Natural killer cell (primary cell): ENCODE measurements around the gene ZNF236. TPM values are rescaled to one million over a fixed set of nuclear protein-coding genes. Genes with fewer than 3 reads are reported as not detected.

ENCODE experiments used
- ATAC-seq, 3 donors: fragments of 150-1000 bp in 2 of 3; fragments of 200-7000 bp in 1 of 3; cut with Tn5 transposase; 1 replicate in 1 of 3; 2 replicates in 2 of 3; pipeline ENCODE4 v1.10.0; 2021; ENCODE audit warnings: mild to moderate bottlenecking in 2 of 3, moderate library complexity in 2 of 3
- DNase-seq, 2 donors: peaks; one replicate each; pipeline versions ENCODE4 v3.0.0 to v3.0.0-alpha.2; 2013 to 2021; ENCODE audit warnings: mixed read lengths in 1 of 2
- H3K27ac ChIP-seq: one replicate; pipeline ENCODE4 v1.5.1; 2013; ENCODE audit warnings: mild to moderate bottlenecking, low read length
- H3K27me3 ChIP-seq: one replicate; pipeline ENCODE4 v1.6.1; 2013; ENCODE audit warnings: low read length; ENCODE audit not compliant: control insufficient read depth, insufficient read depth
- H3K36me3 ChIP-seq: one replicate; pipeline ENCODE4 v1.6.1; 2013; ENCODE audit warnings: low read length; ENCODE audit not compliant: control insufficient read depth, insufficient read depth
- H3K4me1 ChIP-seq: one replicate; pipeline ENCODE4 v1.6.1; 2013; ENCODE audit warnings: low read length; ENCODE audit not compliant: control insufficient read depth, insufficient read depth
- H3K4me3 ChIP-seq: one replicate; pipeline ENCODE4 v1.5.1; 2013; ENCODE audit warnings: low read length
- H3K9me3 ChIP-seq: one replicate; pipeline ENCODE4 v1.6.1; 2013; ENCODE audit warnings: low read length; ENCODE audit not compliant: control insufficient read depth, insufficient read depth
- H3K27ac Mint-ChIP-seq, 2 donors: one replicate each; pipeline ENCODE4 v1.8.0; 2022; ENCODE audit warnings: mild to moderate bottlenecking in 2 of 2, mixed read lengths in 2 of 2, moderate library complexity in 1 of 2
- H3K27me3 Mint-ChIP-seq, 2 donors: one replicate each; pipeline ENCODE4 v1.8.0; 2022; ENCODE audit warnings: low read depth in 2 of 2, mixed read lengths in 2 of 2
- H3K36me3 Mint-ChIP-seq: one replicate; pipeline ENCODE4 v1.8.0; 2022; ENCODE audit warnings: mixed read lengths
- H3K4me1 Mint-ChIP-seq, 2 donors: one replicate each; pipeline ENCODE4 v1.8.0; 2022; ENCODE audit warnings: mixed read lengths in 2 of 2
- H3K4me3 Mint-ChIP-seq: one replicate; pipeline ENCODE4 v1.8.0; 2022; ENCODE audit warnings: mild to moderate bottlenecking, moderate library complexity, mixed read lengths
- H3K9me3 Mint-ChIP-seq, 2 donors: one replicate each; pipeline ENCODE4 v1.8.0; 2022; ENCODE audit warnings: mixed read lengths in 2 of 2
- CTCF ChIP-seq: fragments of 200-600 bp; IDR thresholded peaks from one replicate; pipeline ENCODE4 v1.8.0; 2022; ENCODE audit warnings: antibody characterized with exemption
- WGBS: methylation state at CpG from one replicate; pipeline ENCODE4 v1.1.7; 2013; ENCODE audit warnings: missing lambda C conversion rate; ENCODE audit not compliant: insufficient coverage; 5-methylcytosine and 5-hydroxymethylcytosine counted together
- intact Hi-C: fragments of 100-400 bp; cut with micrococcal nuclease; formaldehyde crosslinking; loops from one replicate; pipeline ENCODE4 v1.14.2; 2022
- total RNA-seq, 4 donors: library from RNA; stranded (reverse); fragments of 120-200 nt in 1 of 4; gene quantifications; one replicate each; pipeline versions ENCODE4 v1.2.3 to v1.2.4, GENCODE V29; 2013 to 2022

ZNF236 gene
- total RNA-seq, 3 donors from 2014 or later (not counting 1 experiment from before 2014, with no cell fraction given), result 35.1 to 42.2 (median 39.7) TPM

- Histone ChIP-seq H3K9me3 (no peaks in the 10 kb centered on the region), H3K27ac (no peak overlapping the region), H3K4me1 (peaks cover 5% of the 10 kb centered on the region), H3K27me3 (no peaks in the 10 kb centered on the region), H3K4me3 (no peak overlapping the region), H3K36me3 (no peaks in the 10 kb centered on the region)
- DNase-seq (no peak), ATAC-seq (peak; percentile 5 to 25 (median 14))
- peaks cover 5 to 8% of the 10 kb centered on the region in 2 donors for H3K4me1 Mint-ChIP-seq
- 71% methylated on average over 10 of the region's 10 CpGs for WGBS
- no peaks in the 10 kb centered on the region for H3K27me3 Mint-ChIP-seq
- TF ChIP-seq CTCF, result peak; percentile 35
- H3K27ac Mint-ChIP-seq, result no peak overlapping the region
- no peak overlapping the region for H3K4me3 Mint-ChIP-seq
- H3K9me3 Mint-ChIP-seq, result no peaks in the 10 kb centered on the region
- intact Hi-C loops, result loop anchor here (1.0 kb wide), 2 partner anchors 61 to 180 kb away; no protein-coding TSS in a partner anchor
- H3K36me3 Mint-ChIP-seq, result peaks cover 8% of the 10 kb centered on the region
Observed at GRCh38 chr18:76983613-76984051, 161.3 kb downstream of the ZNF236 start.

- Mint-ChIP-seq H3K4me3 (no peak overlapping the region), H3K27me3 (no peaks in the 10 kb centered on the region), H3K27ac (no peak overlapping the region), H3K9me3 (no peaks in the 10 kb centered on the region), H3K36me3 (no peaks in the 10 kb centered on the region), H3K4me1 (peaks cover 5 to 8% of the 10 kb centered on the region in 2 donors)
- Histone ChIP-seq H3K4me3 (no peak overlapping the region), H3K4me1 (peaks cover 5% of the 10 kb centered on the region), H3K27ac (no peak overlapping the region), H3K36me3 (no peaks in the 10 kb centered on the region), H3K9me3 (no peaks in the 10 kb centered on the region), H3K27me3 (no peaks in the 10 kb centered on the region)
- TF ChIP-seq CTCF, result no peak
- no peak for DNase-seq
- 96% methylated on average over 40 of the region's 40 CpGs for WGBS
- intact Hi-C loops, result no loop called here
- ATAC-seq, result no peak
Observed at GRCh38 chr18:76984193-76985155, 162.1 kb downstream of the ZNF236 start.

GRCh38 chr18:76985156-76985950 lies 163.0 kb downstream of the ZNF236 start:
- Histone ChIP-seq H3K36me3 (no peaks in the 10 kb centered on the region), H3K9me3 (no peaks in the 10 kb centered on the region), H3K27me3 (no peaks in the 10 kb centered on the region), H3K4me1 (peaks cover 5% of the 10 kb centered on the region), H3K4me3 (no peak overlapping the region), H3K27ac (no peak overlapping the region)
- Mint-ChIP-seq H3K4me1 (peaks cover 8 to 12% of the 10 kb centered on the region in 2 donors), H3K27ac (no peak overlapping the region), H3K27me3 (no peaks in the 10 kb centered on the region), H3K36me3 (no peaks in the 10 kb centered on the region), H3K4me3 (no peak overlapping the region), H3K9me3 (no peaks in the 10 kb centered on the region)
- WGBS, result 95% methylated on average over 27 of the region's 27 CpGs
- intact Hi-C loops, result no loop called here
- ATAC-seq (no peak), DNase-seq (no peak)
- TF ChIP-seq CTCF, result no peak
